ENCODE measurements around the gene ZNF227. TPM values are rescaled to one million over a fixed set of nuclear protein-coding genes. Genes with fewer than 3 reads are reported as not detected.

Gene ZNF227
- total and polyA plus RNA-seq, 9 of the 15 experiments (the other 6 are each of a cell fraction or from before 2014, with no cell fraction given) = 3.0 to 15.1 (median 10.0) TPM

GRCh38 chr19:44207126-44207803 lies 5.1 kb upstream of the ZNF227 start (continued):
- TF ChIP-seq CBX5 (IDR thresholded peaks at IDR 0.05; ENCODE audit: borderline replicate concordance, low read depth) (peak; percentile 10; the same call in 1 of the 2 replicates), ADNP (tag; IDR thresholded peaks at IDR 0.05) (no peak), ZNF324 (CRISPR knock-in tag; IDR thresholded peaks at IDR 0.05) (no peak), ETV6 (IDR thresholded peaks at IDR 0.05; ENCODE audit: borderline replicate concordance in 1 of 2, low read depth in 2 of 2, low read length in 1 of 2) (peak; percentile 98 to 99), ETV6 (CRISPR knock-in tag; IDR thresholded peaks at IDR 0.05; ENCODE audit: borderline replicate concordance) (no peak), HMBOX1 (IDR thresholded peaks at IDR 0.05) (no peak), ZNF766 (CRISPR knock-in tag; conservative IDR thresholded peaks at IDR 0.05) (peak; percentile 85), POLR2G (IDR thresholded peaks at IDR 0.05; ENCODE audit: low read depth, low read length) (peak; percentile 40; the same call in 1 of the 2 replicates), NR2C1 (IDR thresholded peaks at IDR 0.05) (peak; percentile 95), NR2C1 (tag; IDR thresholded peaks at IDR 0.05) (peak; percentile 98), MYC (IDR thresholded peaks at IDR 0.05; ENCODE audit: low read depth, low read length) (no peak), MYC (CRISPR knock-in tag; IDR thresholded peaks at IDR 0.05; ENCODE audit: borderline replicate concordance, low read depth) (no peak), CC2D1A (IDR thresholded peaks at IDR 0.05) (no peak), PREB (CRISPR knock-in tag; IDR thresholded peaks at IDR 0.05) (peak; percentile 62; the same call in 1 of the 2 replicates), CREM (IDR thresholded peaks at IDR 0.05; ENCODE audit: low read depth) (peak; percentile 71; the same call in 1 of the 2 replicates), ZNF134 (CRISPR knock-in tag; conservative IDR thresholded peaks at IDR 0.05) (0 out of 2 replicates have a peak, but pooled peaks have one; percentile 19), HLTF (IDR thresholded peaks at IDR 0.05) (no peak), GTF3C2 (IDR thresholded peaks at IDR 0.05; ENCODE audit: borderline replicate concordance, extremely low read depth, insufficient read length) (no peak), ZNF384 (IDR thresholded peaks at IDR 0.05; ENCODE audit: low read depth, low read length) (no peak), ZNF280B (CRISPR knock-in tag; IDR thresholded peaks at IDR 0.05) (no peak), POLR2H (tag; IDR thresholded peaks at IDR 0.05; ENCODE audit: low read depth) (peak; percentile 69), FOXM1 (IDR thresholded peaks at IDR 0.05; ENCODE audit: low read depth) (0 out of 2 replicates have a peak, but pooled peaks have one; percentile 17), FOXM1 (CRISPR knock-in tag; IDR thresholded peaks at IDR 0.05; ENCODE audit: low read depth) (no peak), GABPB1 (CRISPR knock-in tag; IDR thresholded peaks at IDR 0.05) (peak; percentile 92)
